ENCODE results near the gene MAPK8.

The MAPK8 gene

GRCh38 chr10:48399056-48399541 is 92.6 kb downstream of the MAPK8 start:
- TF ChIP-seq ZFX (IDR thresholded peaks at IDR 0.05; ENCODE audit: borderline replicate concordance) (no peak), CTCF (IDR thresholded peaks at IDR 0.05) (no peak)
- H3K27ac ChIP-seq, result no peak overlapping the region

- no peak for TF ChIP-seq ZFX (IDR thresholded peaks at IDR 0.05; ENCODE audit: borderline replicate concordance)
- TF ChIP-seq CTCF (IDR thresholded peaks at IDR 0.05), result no peak
- no peak overlapping the region for H3K27ac ChIP-seq
Measured at GRCh38 chr10:48399551-48399950, 93.1 kb downstream of the MAPK8 start.

GRCh38 chr10:48400129-48400849 is 93.8 kb downstream of the MAPK8 start:
- no peak for TF ChIP-seq CTCF (IDR thresholded peaks at IDR 0.05)
- TF ChIP-seq ZFX (IDR thresholded peaks at IDR 0.05; ENCODE audit: borderline replicate concordance), result no peak
- H3K27ac ChIP-seq, result no peak overlapping the region

GRCh38 chr10:48400850-48401220 is 94.4 kb downstream of the MAPK8 start:
- no peak overlapping the region for H3K27ac ChIP-seq
- TF ChIP-seq CTCF (IDR thresholded peaks at IDR 0.05) (no peak), ZFX (IDR thresholded peaks at IDR 0.05; ENCODE audit: borderline replicate concordance) (no peak)

GRCh38 chr10:48404646-48405045 is 98.2 kb downstream of the MAPK8 start:
- TF ChIP-seq ZFX (IDR thresholded peaks at IDR 0.05; ENCODE audit: borderline replicate concordance) (no peak), CTCF (IDR thresholded peaks at IDR 0.05) (no peak)
- no peak overlapping the region for H3K27ac ChIP-seq

GRCh38 chr10:48406204-48406603 is 99.7 kb downstream of the MAPK8 start:
- no peak overlapping the region for H3K27ac ChIP-seq

More at GRCh38 chr10:48406204-48406603, 99.7 kb downstream of the MAPK8 start:
- TF ChIP-seq ZFX (IDR thresholded peaks at IDR 0.05; ENCODE audit: borderline replicate concordance), result no peak
- TF ChIP-seq CTCF (IDR thresholded peaks at IDR 0.05), result no peak

Measured in 22Rv1 (cell line).